Activated CD8-positive, alpha-beta memory T cell treated with anti-CD3 and anti-CD28 coated beads, Interleukin-2, amount 10 ng/mL, durations not matched to agents 7 days and 5 days (primary cell): ENCODE data around the gene PEMT. TPM values are rescaled to one million over a fixed set of nuclear protein-coding genes. Genes with fewer than 3 reads are reported as not detected.

Experiments used
- ATAC-seq: fragments of 150-1000 bp; cut with Tn5 transposase; one replicate; pipeline ENCODE4 v1.10.0; 2021; ENCODE audit warnings: moderate library complexity
- CTCF ChIA-PET: fragments of 350-600 bp; sonication (Branson Sonifier 250); formaldehyde crosslinking; loops from one replicate; lab custom pipeline; 2021; ENCODE audit warnings: antibody characterized with exemption; lab: Charles Lee
- DNase-seq: peaks from one replicate; pipeline ENCODE4 v3.0.0-alpha.2; 2020
- H3K27ac Mint-ChIP-seq: one replicate; pipeline ENCODE4 v1.8.0; 2021; ENCODE audit warnings: mild to moderate bottlenecking, mixed read lengths
- H3K27me3 Mint-ChIP-seq: one replicate; pipeline ENCODE4 v1.8.0; 2021; ENCODE audit warnings: mixed read lengths
- H3K36me3 Mint-ChIP-seq: one replicate; pipeline ENCODE4 v1.8.0; 2021; ENCODE audit warnings: mild to moderate bottlenecking, mixed read lengths
- H3K4me1 Mint-ChIP-seq: one replicate; pipeline ENCODE4 v1.8.0; 2021; ENCODE audit warnings: mixed read lengths
- H3K4me3 Mint-ChIP-seq: one replicate; pipeline ENCODE4 v1.8.0; 2021; ENCODE audit warnings: mild to moderate bottlenecking, moderate library complexity, mixed read lengths
- H3K9me3 Mint-ChIP-seq: one replicate; pipeline ENCODE4 v1.8.0; 2022; ENCODE audit warnings: low read depth, mixed read lengths
- total RNA-seq, 2 experiments: library from RNA; stranded (reverse); gene quantifications; one replicate each; pipeline ENCODE4 v1.2.3, GENCODE V29; 2021

The PEMT gene
- total RNA-seq, 2 experiments from 2014 or later, result 17.5 to 18.6 TPM

- Mint-ChIP-seq H3K36me3 (no peaks in the 10 kb centered on the region), H3K27me3 (no peaks in the 10 kb centered on the region), H3K27ac (no peak overlapping the region), H3K4me3 (no peak overlapping the region), H3K9me3 (no peaks in the 10 kb centered on the region), H3K4me1 (peaks cover 9% of the 10 kb centered on the region)
- DNase-seq (no peak), ATAC-seq (no peak)
- CTCF ChIA-PET, result no interaction called here
Observed at GRCh38 chr17:17514993-17515933, 76.2 kb downstream of the PEMT start.

GRCh38 chr17:17514361-17514992 is 77.0 kb downstream of the PEMT start:
- peaks cover 14% of the 10 kb centered on the region for H3K4me1 Mint-ChIP-seq
- ATAC-seq (no peak), DNase-seq (no peak)
- no peaks in the 10 kb centered on the region for H3K36me3 Mint-ChIP-seq
- H3K4me3 Mint-ChIP-seq, result no peak overlapping the region
- H3K9me3 Mint-ChIP-seq, result no peaks in the 10 kb centered on the region
- no peak overlapping the region for H3K27ac Mint-ChIP-seq
- no peaks in the 10 kb centered on the region for H3K27me3 Mint-ChIP-seq
- CTCF ChIA-PET, result no interaction called here

- CTCF ChIA-PET, result no interaction called here
- Mint-ChIP-seq H3K36me3 (no peaks in the 10 kb centered on the region), H3K27ac (no peak overlapping the region), H3K27me3 (no peaks in the 10 kb centered on the region), H3K4me3 (no peak overlapping the region), H3K4me1 (peaks cover 14% of the 10 kb centered on the region), H3K9me3 (no peaks in the 10 kb centered on the region)
- DNase-seq (no peak), ATAC-seq (no peak)
Observed at GRCh38 chr17:17513626-17514025, 77.9 kb downstream of the PEMT start.

- Mint-ChIP-seq H3K4me1 (peaks cover 14% of the 10 kb centered on the region), H3K27ac (no peak overlapping the region), H3K36me3 (no peaks in the 10 kb centered on the region), H3K27me3 (no peaks in the 10 kb centered on the region), H3K4me3 (no peak overlapping the region), H3K9me3 (no peaks in the 10 kb centered on the region)
- DNase-seq (no peak), ATAC-seq (no peak)
- CTCF ChIA-PET, result no interaction called here
Observed at GRCh38 chr17:17512866-17513265, 78.6 kb downstream of the PEMT start.

GRCh38 chr17:17511881-17512858 is 79.3 kb downstream of the PEMT start:
- Mint-ChIP-seq H3K4me1 (peaks cover 14% of the 10 kb centered on the region), H3K27ac (no peak overlapping the region), H3K4me3 (no peak overlapping the region), H3K36me3 (no peaks in the 10 kb centered on the region), H3K9me3 (no peaks in the 10 kb centered on the region), H3K27me3 (no peaks in the 10 kb centered on the region)
- ATAC-seq (no peak), DNase-seq (no peak)
- CTCF ChIA-PET, result interaction anchor here (1.3 to 3.7 kb wide), 3 partner anchors 12 to 158 kb away, joined by 3 to 22 read pairs (median 9); partner anchors contain the start of gene RASD1

- Mint-ChIP-seq H3K4me3 (no peak overlapping the region), H3K9me3 (no peaks in the 10 kb centered on the region), H3K27me3 (no peaks in the 10 kb centered on the region), H3K27ac (no peak overlapping the region), H3K4me1 (peaks cover 14% of the 10 kb centered on the region), H3K36me3 (no peaks in the 10 kb centered on the region)
- CTCF ChIA-PET, result interaction anchor here (1.3 to 3.7 kb wide), 3 partner anchors 13 to 157 kb away, joined by 3 to 22 read pairs (median 9); partner anchors contain the start of gene RASD1
- DNase-seq (no peak), ATAC-seq (no peak)
Observed at GRCh38 chr17:17511293-17511741, 80.2 kb downstream of the PEMT start.

- peaks cover 14% of the 10 kb centered on the region for H3K4me1 Mint-ChIP-seq
- DNase-seq (no peak), ATAC-seq (no peak)
- no peak overlapping the region for H3K4me3 Mint-ChIP-seq
- CTCF ChIA-PET, result interaction anchor here (0.5 to 3.7 kb wide), 4 partner anchors 13 to 1798 kb away, joined by 3 to 22 read pairs (median 6); partner anchors contain the start of gene RASD1
- no peaks in the 10 kb centered on the region for H3K27me3 Mint-ChIP-seq
- peak overlapping the region; percentile 64 for H3K27ac Mint-ChIP-seq
- H3K9me3 Mint-ChIP-seq, result no peaks in the 10 kb centered on the region
- H3K36me3 Mint-ChIP-seq, result no peaks in the 10 kb centered on the region
Observed at GRCh38 chr17:17510456-17511292, 80.8 kb downstream of the PEMT start.

- Mint-ChIP-seq H3K27me3 (no peaks in the 10 kb centered on the region), H3K9me3 (no peaks in the 10 kb centered on the region), H3K4me3 (no peak overlapping the region), H3K27ac (peak overlapping the region; percentile 56), H3K4me1 (peaks cover 14% of the 10 kb centered on the region), H3K36me3 (no peaks in the 10 kb centered on the region)
- CTCF ChIA-PET, result interaction anchor here (0.5 to 3.7 kb wide), 3 partner anchors 13 to 1799 kb away, joined by 3 to 22 read pairs (median 9); partner anchors contain the start of gene RASD1
- no peak for DNase-seq
- ATAC-seq, result peak; percentile 21
Observed at GRCh38 chr17:17509601-17510425, 81.7 kb downstream of the PEMT start.

- CTCF ChIA-PET, result interaction anchor here (3.7 kb wide), 1 partner anchor 13 kb away, joined by 22 read pairs; the partner anchor contains the start of gene RASD1
- Mint-ChIP-seq H3K27ac (no peak overlapping the region), H3K4me3 (no peak overlapping the region)
Observed at GRCh38 chr17:17508646-17509591, 82.6 kb downstream of the PEMT start.

GRCh38 chr17:17508019-17508535 is 83.4 kb downstream of the PEMT start:
- H3K27ac Mint-ChIP-seq, result no peak overlapping the region
- no peaks in the 10 kb centered on the region for H3K9me3 Mint-ChIP-seq
- peaks cover 14% of the 10 kb centered on the region for H3K4me1 Mint-ChIP-seq
- no peak for ATAC-seq
- no peak for DNase-seq
- no peak overlapping the region for H3K4me3 Mint-ChIP-seq
- CTCF ChIA-PET, result interaction anchor here (1.5 kb wide), 1 partner anchor 11 kb away, joined by 6 read pairs; no protein-coding TSS in a partner anchor
- H3K36me3 Mint-ChIP-seq, result no peaks in the 10 kb centered on the region
- no peaks in the 10 kb centered on the region for H3K27me3 Mint-ChIP-seq

More at GRCh38 chr17:17508646-17509591, 82.6 kb downstream of the PEMT start:
- no peaks in the 10 kb centered on the region for H3K36me3 Mint-ChIP-seq
- H3K27me3 Mint-ChIP-seq, result no peaks in the 10 kb centered on the region
- DNase-seq, result no peak
- ATAC-seq, result no peak
- peaks cover 14% of the 10 kb centered on the region for H3K4me1 Mint-ChIP-seq
- no peaks in the 10 kb centered on the region for H3K9me3 Mint-ChIP-seq
